ENCODE results near the gene TRIM62.

Gene TRIM62

DNA sequence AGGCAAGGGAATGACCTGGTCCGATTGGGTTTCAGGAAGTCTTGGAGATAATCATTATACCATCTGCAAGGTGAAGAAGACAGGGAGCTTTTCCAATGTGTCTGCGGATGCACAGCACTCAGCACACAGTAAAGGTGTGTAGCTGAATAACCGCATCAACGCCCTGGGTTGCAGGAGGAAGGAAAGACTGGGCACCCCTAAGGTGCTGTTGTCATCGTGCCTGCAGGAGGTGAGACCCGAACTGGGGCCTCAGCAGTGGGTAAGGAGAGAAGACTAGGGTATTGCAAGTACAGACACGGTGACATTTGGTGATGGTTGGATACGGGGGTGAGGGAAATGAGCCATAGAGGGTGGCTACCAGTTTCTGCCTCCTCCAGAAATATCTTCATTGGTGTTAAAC lies 1.1 kb upstream of the TRIM62 start:
- ChIA-PET CTCF (no interaction called here), POLR2A (no interaction called here)
- TF ChIP-seq, protein P1, sequence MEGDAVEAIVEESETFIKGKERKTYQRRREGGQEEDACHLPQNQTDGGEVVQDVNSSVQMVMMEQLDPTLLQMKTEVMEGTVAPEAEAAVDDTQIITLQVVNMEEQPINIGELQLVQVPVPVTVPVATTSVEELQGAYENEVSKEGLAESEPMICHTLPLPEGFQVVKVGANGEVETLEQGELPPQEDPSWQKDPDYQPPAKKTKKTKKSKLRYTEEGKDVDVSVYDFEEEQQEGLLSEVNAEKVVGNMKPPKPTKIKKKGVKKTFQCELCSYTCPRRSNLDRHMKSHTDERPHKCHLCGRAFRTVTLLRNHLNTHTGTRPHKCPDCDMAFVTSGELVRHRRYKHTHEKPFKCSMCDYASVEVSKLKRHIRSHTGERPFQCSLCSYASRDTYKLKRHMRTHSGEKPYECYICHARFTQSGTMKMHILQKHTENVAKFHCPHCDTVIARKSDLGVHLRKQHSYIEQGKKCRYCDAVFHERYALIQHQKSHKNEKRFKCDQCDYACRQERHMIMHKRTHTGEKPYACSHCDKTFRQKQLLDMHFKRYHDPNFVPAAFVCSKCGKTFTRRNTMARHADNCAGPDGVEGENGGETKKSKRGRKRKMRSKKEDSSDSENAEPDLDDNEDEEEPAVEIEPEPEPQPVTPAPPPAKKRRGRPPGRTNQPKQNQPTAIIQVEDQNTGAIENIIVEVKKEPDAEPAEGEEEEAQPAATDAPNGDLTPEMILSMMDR (IDR thresholded peaks at IDR 0.05; ENCODE audit: control extremely low read depth, extremely low read depth, low read depth, missing control alignments): no peak
- DNase-seq (ENCODE audit: extremely low spot score): no peak

DNA sequence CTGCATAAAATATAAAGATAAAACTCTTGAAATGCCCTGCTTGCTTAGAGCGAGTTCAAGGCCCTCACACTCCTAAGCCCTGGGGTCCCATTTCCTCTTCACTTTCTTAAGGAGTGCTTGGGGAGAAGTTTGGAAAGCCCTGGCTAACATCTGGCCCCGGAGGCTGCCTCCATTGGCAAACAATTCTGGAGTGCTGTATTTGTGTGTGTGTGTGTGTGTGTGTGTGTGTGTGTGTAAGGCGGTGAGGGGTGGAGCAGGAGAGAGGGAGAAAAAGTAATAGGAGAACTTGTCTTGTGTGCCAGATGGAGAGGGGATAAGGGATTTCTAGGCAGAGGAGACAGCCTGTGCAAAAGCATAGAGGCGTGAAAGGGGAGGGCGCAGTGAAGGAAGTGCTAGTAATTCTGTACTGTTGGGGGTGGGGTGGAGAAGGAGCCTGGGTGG lies 578 bp upstream of the TRIM62 start:
- POLR2A ChIA-PET: interaction anchor here (0.5 kb wide), 1 partner anchor 169 kb away, joined by 3 read pairs; no protein-coding TSS in a partner anchor
- CTCF ChIA-PET: interaction anchor here (2.0 kb wide), 1 partner anchor 55 kb away, joined by 8 read pairs; no protein-coding TSS in a partner anchor
- TF ChIP-seq, protein P1 (IDR thresholded peaks at IDR 0.05; ENCODE audit: control extremely low read depth, extremely low read depth, low read depth, missing control alignments): no peak
- DNase-seq (ENCODE audit: extremely low spot score): no peak

DNA sequence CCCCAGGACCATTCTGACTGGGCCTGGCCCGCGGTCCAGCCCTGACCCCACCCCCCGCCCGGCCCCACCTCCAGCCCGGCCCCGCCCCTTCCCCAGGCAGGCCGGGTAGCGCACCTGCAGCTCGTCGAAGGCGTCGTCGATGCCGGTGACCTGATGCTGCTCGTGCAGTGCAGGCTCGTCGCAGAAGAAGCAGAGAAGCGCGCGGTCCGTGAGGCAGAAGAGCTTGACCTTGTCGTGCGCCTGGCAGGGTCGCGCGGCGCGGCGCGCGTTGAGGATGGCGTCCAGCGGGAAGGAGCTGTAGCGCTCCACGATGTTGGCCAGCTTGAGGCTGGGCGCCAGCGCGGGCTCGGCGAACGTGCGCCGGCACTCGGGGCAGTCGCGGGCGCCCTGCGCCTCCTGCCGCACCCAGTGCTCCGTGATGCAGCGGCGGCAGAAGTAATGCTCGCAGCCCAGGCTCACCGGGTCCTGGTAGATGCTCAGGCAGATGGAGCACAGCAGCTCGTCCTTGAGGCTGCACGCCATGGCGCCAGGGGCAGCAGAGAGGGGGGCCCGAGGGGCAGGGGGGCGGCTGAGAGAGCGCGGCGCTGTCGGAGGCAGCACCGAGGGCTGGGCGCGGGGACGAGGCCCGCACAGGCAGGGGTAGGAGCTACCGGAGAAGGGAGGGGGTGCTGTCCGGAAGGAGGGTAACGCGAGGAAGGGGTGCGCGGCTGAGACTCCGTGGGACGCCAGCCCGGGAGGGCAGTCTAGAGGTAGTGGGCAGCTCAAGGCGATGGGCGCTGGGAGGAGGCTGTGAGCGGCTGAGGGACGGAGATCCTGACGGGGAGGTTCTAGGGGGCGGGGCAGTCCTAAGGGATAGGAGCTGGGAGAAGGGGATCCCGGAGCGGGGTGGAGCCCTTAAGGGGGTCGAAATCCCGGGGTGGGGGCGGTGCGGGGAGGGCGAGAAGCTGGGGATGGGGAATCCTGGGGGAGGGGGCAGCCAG lies 642 bp downstream of the TRIM62 start:
- POLR2A ChIA-PET: interaction anchor here (0.6 to 1.0 kb wide), 3 partner anchors 23 to 169 kb away, joined by 3 to 5 read pairs (median 4); no protein-coding TSS in a partner anchor
- peak; percentile 97 for DNase-seq (ENCODE audit: extremely low spot score)
- CTCF ChIA-PET: interaction anchor here (0.9 to 2.0 kb wide), 3 partner anchors 54 to 290 kb away, joined by 4 to 8 read pairs (median 4); no protein-coding TSS in a partner anchor
- TF ChIP-seq, protein P1 (IDR thresholded peaks at IDR 0.05; ENCODE audit: control extremely low read depth, extremely low read depth, low read depth, missing control alignments): no peak

DNA sequence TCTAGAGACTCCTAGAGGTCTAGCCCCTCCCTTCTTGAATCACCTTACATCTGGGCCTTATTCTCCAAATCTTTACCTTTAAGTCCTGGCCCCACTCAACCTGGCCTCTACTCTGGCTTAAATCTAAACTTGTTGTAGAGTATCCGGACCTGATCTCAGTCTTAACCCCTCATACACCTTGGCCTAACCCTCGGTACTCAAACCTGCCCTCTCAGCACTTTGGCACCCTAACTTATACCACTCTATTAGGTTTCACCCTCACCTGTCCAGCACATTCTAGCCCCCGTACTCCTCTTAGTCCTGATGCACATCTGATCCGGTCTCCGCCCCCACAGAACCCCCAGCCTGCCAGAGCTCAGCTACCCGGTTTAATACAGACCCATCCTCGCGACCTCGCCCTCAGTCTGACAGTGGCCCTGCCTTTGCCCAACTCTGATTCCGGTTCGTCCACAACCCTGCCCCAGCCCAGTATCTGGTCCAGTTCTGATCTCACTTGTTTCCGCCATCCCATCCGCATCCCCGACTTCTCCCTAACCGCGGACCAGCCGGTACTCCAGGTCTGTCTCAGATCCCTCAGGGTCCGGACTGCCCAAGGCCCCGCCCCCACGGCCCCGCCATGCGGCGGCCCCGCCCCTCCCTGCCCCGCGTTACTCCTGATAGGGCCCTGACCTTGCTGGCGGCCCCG lies 1.5 kb downstream of the TRIM62 start:
- POLR2A ChIA-PET: no interaction called here
- TF ChIP-seq, protein P1 (IDR thresholded peaks at IDR 0.05; ENCODE audit: control extremely low read depth, extremely low read depth, low read depth, missing control alignments): no peak
- CTCF ChIA-PET: interaction anchor here (0.9 to 2.0 kb wide), 3 partner anchors 53 to 291 kb away, joined by 4 to 8 read pairs (median 4); no protein-coding TSS in a partner anchor
- DNase-seq (ENCODE audit: extremely low spot score): no peak

DNA sequence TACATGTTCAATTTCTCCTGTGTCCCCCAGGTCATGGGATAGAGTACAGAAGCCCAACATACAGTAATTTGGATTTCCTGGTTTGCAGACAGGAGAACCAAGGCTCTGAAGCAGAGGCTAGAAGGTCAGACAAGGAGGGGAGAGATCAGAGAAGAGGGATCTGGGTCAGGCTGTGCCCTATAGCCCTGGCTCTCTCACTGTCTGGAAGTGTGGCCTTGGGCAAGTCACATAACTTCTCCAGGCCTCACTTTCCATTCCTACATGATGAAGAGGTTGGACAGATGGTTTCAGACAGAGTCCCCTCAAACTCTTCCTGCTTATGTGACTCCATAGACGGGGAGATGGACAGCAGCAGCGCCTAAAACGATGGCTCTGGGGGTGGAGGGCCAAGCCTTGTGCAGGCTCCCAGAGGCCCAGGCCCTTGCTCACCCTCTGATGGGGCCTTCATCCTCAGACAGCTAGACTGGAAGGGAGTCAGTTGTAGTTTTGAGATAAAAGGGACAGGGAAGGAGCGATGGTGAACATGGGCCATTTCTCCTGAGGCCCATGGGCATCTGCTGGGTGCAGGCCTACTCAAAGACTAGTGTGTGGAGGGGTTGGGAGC lies 2.9 kb downstream of the TRIM62 start:
- no peak for DNase-seq (ENCODE audit: extremely low spot score)
- TF ChIP-seq, protein P1 (IDR thresholded peaks at IDR 0.05; ENCODE audit: control extremely low read depth, extremely low read depth, low read depth, missing control alignments): no peak
- ChIA-PET CTCF (interaction anchor here (0.9 kb wide), 1 partner anchor 117 kb away, joined by 4 read pairs; no protein-coding TSS in a partner anchor), POLR2A (no interaction called here)

Data from GM10248 (cell line).